ENCODE results near the gene CGB1.
A peak's percentile ranks its signal among the peaks of the same experiment; 100 is the strongest.
"Not testable (repeated sequence)": the region's sequence is repeated elsewhere in the genome, so short reads cannot be mapped to it uniquely, and the experiment has no call there.

The CGB1 gene

GRCh38 chr19:49042177-49042576 is 5.5 kb upstream of the CGB1 start:
- no peak for DNase-seq (ENCODE audit: extremely low spot score)
- TF ChIP-seq, protein P1, sequence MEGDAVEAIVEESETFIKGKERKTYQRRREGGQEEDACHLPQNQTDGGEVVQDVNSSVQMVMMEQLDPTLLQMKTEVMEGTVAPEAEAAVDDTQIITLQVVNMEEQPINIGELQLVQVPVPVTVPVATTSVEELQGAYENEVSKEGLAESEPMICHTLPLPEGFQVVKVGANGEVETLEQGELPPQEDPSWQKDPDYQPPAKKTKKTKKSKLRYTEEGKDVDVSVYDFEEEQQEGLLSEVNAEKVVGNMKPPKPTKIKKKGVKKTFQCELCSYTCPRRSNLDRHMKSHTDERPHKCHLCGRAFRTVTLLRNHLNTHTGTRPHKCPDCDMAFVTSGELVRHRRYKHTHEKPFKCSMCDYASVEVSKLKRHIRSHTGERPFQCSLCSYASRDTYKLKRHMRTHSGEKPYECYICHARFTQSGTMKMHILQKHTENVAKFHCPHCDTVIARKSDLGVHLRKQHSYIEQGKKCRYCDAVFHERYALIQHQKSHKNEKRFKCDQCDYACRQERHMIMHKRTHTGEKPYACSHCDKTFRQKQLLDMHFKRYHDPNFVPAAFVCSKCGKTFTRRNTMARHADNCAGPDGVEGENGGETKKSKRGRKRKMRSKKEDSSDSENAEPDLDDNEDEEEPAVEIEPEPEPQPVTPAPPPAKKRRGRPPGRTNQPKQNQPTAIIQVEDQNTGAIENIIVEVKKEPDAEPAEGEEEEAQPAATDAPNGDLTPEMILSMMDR (IDR thresholded peaks at IDR 0.05; ENCODE audit: control extremely low read depth, extremely low read depth, low read depth, missing control alignments) = no peak
- CTCF ChIA-PET = no interaction called here
- POLR2A ChIA-PET = no interaction called here

GRCh38 chr19:49039736-49040135 is 3.0 kb upstream of the CGB1 start:
- CTCF ChIA-PET; POLR2A ChIA-PET; DNase-seq (ENCODE audit: extremely low spot score): not testable (repeated sequence)

DNA sequence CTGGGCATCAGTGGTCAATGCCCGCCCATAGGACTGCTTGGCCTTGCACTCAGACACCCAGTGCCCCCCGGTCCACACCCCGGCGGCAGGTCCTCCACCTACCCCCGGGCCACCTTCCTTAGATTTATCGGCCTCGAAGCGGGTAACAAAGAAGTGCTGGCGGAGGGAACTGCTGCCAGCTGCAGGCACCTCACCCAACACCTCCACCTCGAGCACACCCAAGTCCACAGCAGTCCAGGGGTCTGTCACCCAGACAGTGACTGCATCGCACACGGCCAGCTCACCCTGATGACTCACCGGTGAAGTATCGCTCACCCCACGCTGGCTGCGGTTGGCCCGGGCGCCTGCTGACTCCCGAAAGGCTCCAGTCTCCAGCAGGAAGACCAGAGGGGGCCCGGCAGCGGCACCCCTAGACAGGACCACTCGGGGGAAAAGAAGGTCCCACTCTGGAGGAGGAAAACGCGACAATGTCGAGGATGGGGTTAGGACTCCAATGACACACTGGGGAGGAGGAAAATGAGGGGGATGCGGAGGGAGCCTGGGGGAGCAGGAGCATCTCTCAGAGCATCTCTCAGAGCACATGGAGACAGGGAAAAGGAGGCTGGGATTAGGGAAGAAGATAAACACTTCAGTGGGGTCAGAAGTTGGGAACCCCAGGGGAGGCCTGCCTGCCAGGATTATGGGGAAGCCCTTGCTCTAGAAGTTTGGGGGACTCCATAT is 2.0 kb upstream of the CGB1 start:
- CTCF ChIA-PET; POLR2A ChIA-PET; DNase-seq (ENCODE audit: extremely low spot score): not testable (repeated sequence)

DNA sequence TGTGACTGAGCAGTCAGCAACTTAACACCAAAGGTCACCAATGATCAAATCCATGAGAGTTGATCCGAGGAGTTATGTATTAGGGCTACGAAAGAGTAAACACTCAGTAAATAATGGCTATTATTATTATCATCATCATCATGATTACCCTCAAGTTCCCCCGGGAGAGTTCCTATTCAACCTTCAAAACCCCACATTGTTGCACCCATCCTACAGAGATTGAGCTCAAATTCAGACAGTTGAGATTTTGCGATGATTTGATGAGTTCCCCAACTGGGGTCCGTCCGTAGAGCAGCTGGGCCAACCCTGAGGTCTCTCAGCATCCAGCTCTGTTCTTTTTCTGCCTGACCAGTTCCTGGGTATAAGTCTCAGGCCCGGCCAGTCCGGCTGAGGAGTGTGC is 1.4 kb upstream of the CGB1 start:
- DNase-seq (ENCODE audit: extremely low spot score); POLR2A ChIA-PET; CTCF ChIA-PET: not testable (repeated sequence)

- TF ChIP-seq, protein P1 (IDR thresholded peaks at IDR 0.05; ENCODE audit: control extremely low read depth, extremely low read depth, low read depth, missing control alignments) = peak; percentile 41
- POLR2A ChIA-PET; DNase-seq (ENCODE audit: extremely low spot score): not testable (repeated sequence)
- CTCF ChIA-PET = interaction anchor here (0.6 to 1.4 kb wide), 3 partner anchors 13 to 66 kb away, joined by 3 read pairs; no protein-coding TSS in a partner anchor
These were observed 4.9 kb downstream of the CGB1 start, which contains the start of gene CGB2 for GRCh38 chr19:49031642-49032301. Gene CGB2 (plus strand): TSS chr19:49031890. CDS start chr19:49032096, 206 bp downstream.

GRCh38 chr19:49030323-49030722 is 6.4 kb downstream of the CGB1 start:
- DNase-seq (ENCODE audit: extremely low spot score); CTCF ChIA-PET: not testable (repeated sequence)

DNA sequence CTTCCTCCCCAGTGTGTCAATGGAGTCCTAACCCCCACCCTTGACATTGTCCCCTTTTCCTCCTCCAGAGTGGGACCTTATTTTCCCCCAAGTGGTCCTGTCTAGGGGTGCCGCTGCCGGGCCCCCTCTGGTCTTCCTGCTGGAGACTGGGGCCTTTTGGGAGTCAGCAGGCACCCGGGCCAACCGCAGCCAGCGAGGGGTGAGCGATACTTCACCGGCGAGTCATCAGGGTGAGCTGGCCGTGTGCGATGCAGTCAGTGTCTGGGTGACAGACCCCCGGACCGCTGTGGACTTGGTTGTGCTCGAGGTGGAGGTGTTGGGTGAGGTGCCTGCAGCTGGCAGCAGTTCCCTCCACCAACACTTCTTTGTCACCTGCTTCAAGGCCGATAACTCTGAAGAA is 6.9 kb downstream of the CGB1 start:
- CTCF ChIA-PET; DNase-seq (ENCODE audit: extremely low spot score); POLR2A ChIA-PET: not testable (repeated sequence)

More at GRCh38 chr19:49030323-49030722, 6.4 kb downstream of the CGB1 start:
- POLR2A ChIA-PET = not testable (repeated sequence)

DNA sequence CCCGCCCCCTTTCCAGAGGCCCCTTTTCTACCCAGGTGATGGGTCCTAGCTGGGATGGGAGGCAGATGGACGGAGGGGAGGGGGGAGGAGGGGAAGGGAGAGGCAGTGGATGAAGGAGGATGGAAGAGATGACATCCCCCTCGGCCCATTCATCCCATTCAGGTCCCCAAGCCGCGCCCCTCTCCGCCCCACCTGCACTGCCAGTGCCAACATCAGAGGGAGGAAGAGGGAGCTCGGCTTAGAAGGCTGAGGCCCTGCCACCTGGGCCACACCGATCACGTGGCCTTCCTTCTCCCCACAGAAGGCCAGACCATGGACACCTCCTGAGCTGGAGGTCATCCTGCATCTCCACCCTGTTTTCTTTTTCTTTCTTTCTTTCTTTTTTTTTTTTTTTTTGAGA is 8.0 kb downstream of the CGB1 start:
- CTCF ChIA-PET; POLR2A ChIA-PET; DNase-seq (ENCODE audit: extremely low spot score): not testable (repeated sequence)

DNA sequence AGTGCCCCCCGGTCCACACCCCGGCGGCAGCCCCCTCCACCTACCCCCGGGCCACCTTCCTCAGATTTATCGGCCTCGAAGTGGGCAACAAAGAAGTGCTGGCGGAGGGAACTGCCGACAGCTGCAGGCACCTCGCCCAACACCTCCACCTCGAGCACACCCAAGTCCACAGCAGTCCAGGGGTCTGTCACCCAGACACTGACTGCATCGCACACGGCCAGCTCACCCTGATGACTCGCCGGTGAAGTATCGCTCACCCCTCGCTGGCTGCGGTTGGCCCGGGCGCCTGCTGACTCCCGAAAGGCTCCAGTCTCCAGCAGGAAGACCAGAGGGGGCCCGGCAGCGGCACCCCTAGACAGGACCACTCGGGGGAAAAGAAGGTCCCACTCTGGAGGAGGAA is 11.1 kb downstream of the CGB1 start:
- DNase-seq (ENCODE audit: extremely low spot score); CTCF ChIA-PET; POLR2A ChIA-PET: not testable (repeated sequence)

DNA sequence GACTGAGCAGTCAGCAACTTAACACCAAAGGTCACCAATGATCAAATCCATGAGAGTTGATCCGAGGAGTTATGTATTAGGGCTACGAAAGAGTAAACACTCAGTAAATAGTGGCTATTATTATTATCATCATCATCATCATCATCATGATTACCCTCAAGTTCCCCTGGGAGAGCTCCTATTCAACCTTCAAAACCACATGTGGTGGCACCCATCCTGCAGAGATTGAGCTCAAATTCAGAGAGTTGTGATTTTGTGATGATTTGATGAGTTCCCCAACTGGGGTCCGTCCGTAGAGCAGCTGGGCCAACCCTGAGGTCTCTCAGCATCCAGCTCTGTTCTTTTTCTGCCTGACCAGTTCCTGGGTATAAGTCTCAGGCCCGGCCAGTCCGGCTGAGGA is 11.6 kb downstream of the CGB1 start:
- DNase-seq (ENCODE audit: extremely low spot score); POLR2A ChIA-PET; CTCF ChIA-PET: not testable (repeated sequence)

DNA sequence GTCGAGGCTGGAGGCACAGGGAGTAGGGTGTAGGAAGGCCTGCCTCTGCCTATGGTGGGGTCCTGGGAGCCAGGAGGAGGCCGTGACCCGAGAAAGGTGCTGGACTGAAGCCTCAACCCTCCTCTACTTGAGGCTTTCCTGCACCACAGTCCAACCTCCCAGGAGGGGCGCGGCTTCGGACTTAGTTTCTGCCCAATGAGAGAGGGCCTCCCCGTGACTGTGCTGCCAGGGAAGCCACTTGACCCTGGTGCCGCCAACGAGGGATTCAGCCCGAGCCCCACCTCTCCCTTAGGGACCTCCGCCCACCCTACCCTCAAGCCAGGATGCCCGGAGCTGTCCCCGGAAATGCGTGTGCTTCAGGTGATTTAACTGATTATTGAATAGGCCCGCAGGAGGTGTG is 12.5 kb downstream of the CGB1 start, which contains the start of gene CGB3:
TSS of gene CGB3 (minus strand) at position 101 of the 400 bp plus-strand sequence. CDS start 362 bp downstream, outside the sequence.
- POLR2A ChIA-PET; CTCF ChIA-PET; DNase-seq (ENCODE audit: extremely low spot score): not testable (repeated sequence)

All from GM10248 (cell line).